HPDE6-E6E7 (cell line): ENCODE data around the gene CUTA.

Source experiments
- DNase-seq: peaks from one replicate; pipeline ENCODE4 v3.0.0; 2011; ENCODE audit warnings: missing footprints; ENCODE audit errors: extremely low spot score

The CUTA gene

GRCh38 chr6:33417903-33418689, at the start of gene CUTA:
Gene CUTA, minus strand, starts transcription at chr6:33418107. Its CDS starts 107 bp downstream, at chr6:33418000.
- DNase-seq, result peak; percentile 96

- no peak for DNase-seq
These were observed 49.2 kb upstream of the CUTA start for GRCh38 chr6:33467091-33467490.

GRCh38 chr6:33466075-33466735, 48.3 kb upstream of the CUTA start:
- no peak for DNase-seq

GRCh38 chr6:33459226-33459625, 41.3 kb upstream of the CUTA start:
- DNase-seq, result no peak

GRCh38 chr6:33458676-33459075, 40.8 kb upstream of the CUTA start:
- no peak for DNase-seq

- no peak for DNase-seq
These were observed 38.2 kb upstream of the CUTA start for GRCh38 chr6:33456156-33456555.

- no peak for DNase-seq
These were observed 37.1 kb upstream of the CUTA start for GRCh38 chr6:33455051-33455450.

- DNase-seq, result peak; percentile 99
These were observed 36.4 kb upstream of the CUTA start, which contains the start of gene ZBTB9 for GRCh38 chr6:33454009-33454946. Gene ZBTB9, plus strand, starts transcription at chr6:33454576. Its CDS starts 525 bp downstream, at chr6:33455101.

- DNase-seq, result no peak
These were observed 35.6 kb upstream of the CUTA start for GRCh38 chr6:33453393-33454008.

- no peak for DNase-seq
These were observed 34.6 kb upstream of the CUTA start for GRCh38 chr6:33452496-33452895.

GRCh38 chr6:33451606-33452005, 33.7 kb upstream of the CUTA start:
- DNase-seq, result no peak

GRCh38 chr6:33450434-33450833, 32.5 kb upstream of the CUTA start:
- no peak for DNase-seq

GRCh38 chr6:33446356-33446755, 28.4 kb upstream of the CUTA start:
- no peak for DNase-seq

GRCh38 chr6:33445119-33445603, 27.3 kb upstream of the CUTA start:
- no peak for DNase-seq

- DNase-seq, result no peak
These were observed 26.0 kb upstream of the CUTA start for GRCh38 chr6:33443619-33444504.

- no peak for DNase-seq
These were observed 25.1 kb upstream of the CUTA start for GRCh38 chr6:33443025-33443424.

GRCh38 chr6:33442283-33442682, 24.4 kb upstream of the CUTA start:
- no peak for DNase-seq

GRCh38 chr6:33441457-33441856, 23.6 kb upstream of the CUTA start:
- no peak for DNase-seq

GRCh38 chr6:33440649-33441309, 22.9 kb upstream of the CUTA start:
- no peak for DNase-seq
